ENCODE measurements around the gene RGL2.
"Not testable (repeated sequence)": the region's sequence is repeated elsewhere in the genome, so short reads cannot be mapped to it uniquely, and the experiment has no call there.

The RGL2 gene

DNA sequence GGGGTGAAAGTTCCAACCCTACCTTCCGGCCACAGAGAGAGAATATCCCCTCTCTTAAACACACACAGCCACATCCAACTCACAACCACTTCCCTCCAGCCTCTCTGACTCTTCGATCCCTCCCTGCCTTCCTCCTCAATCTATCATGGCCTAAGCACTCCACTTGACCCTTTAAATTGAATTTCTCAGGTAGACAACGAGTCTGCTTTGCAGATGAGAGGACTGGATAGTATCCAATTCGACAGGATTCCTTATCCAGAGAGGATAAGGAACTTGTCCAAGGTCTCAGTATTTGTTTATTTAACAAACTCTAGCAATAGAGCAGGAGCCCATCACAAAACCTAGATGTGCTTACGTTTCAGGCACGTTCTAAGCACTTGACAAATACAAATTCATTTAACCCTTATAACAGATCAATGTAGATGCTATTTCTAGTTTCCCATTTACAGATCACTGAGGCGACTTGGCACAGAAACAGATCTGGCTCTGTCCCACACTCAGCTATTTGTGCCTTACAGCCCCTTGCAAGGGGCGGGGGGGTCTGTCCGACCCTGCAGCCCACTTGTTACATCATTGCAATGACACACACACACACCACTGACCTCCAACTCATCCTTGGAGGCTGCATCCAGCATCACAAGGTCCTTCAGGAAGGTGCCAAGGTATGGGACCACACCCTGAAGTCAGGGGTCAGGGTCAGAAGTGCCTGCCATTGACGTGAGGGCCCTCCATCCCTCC, 4.5 kb downstream of the RGL2 start:
- no peak for DNase-seq (ENCODE audit: low read depth)

DNA sequence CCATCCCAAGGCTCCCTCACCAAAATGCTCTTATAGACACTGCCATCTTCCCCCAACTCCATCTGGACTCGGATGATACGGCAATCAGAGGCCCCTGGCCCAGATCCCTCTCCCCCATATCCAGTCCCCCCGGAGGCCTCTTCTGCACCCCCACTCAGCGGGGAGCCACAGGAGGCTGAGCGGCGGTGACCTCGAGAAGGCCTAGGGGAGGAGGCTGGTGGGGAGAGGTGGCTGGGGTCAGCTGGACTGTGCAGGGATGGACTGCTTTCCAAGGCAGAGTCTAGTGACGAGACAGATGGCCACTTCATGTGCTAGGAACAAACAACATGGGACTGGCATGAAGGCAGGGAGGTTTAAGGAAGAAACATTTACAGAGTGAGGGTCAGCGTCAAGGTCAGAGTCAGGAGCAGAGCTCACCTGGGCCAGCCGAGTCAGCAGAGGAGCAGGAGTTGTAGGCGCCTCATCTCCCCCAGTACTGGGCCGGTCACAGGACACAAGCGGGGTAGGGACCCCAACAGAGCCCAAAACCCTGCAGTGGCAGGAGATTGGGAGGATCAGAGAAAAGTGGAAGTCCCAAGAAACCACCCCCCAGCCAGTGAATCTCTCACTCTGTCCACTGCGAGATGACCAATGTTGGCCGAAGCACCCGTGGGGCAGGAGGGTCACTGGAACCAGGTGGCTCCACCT, 5.6 kb downstream of the RGL2 start:
- DNase-seq (ENCODE audit: low read depth): no peak

DNA sequence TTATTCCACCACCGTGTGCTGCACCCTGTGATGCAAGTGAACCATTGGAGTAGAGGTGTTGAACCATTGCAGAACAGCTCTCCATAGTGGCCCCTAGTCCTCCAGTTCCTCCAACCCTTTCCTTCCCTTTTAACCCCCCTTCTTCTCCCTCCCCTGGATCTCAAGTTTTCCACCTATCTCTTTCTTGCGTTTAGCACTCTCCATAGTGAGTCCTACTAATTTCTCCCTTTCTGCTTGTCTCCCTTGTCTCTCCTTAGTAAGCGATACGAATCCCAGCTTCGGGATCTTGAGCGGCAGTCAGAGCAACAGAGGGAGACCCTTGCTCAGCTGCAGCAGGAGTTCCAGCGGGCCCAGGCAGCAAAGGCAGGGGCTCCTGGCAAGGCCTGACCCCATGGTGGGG, 8.3 kb downstream of the RGL2 start:
- DNase-seq (ENCODE audit: low read depth): no peak

DNA sequence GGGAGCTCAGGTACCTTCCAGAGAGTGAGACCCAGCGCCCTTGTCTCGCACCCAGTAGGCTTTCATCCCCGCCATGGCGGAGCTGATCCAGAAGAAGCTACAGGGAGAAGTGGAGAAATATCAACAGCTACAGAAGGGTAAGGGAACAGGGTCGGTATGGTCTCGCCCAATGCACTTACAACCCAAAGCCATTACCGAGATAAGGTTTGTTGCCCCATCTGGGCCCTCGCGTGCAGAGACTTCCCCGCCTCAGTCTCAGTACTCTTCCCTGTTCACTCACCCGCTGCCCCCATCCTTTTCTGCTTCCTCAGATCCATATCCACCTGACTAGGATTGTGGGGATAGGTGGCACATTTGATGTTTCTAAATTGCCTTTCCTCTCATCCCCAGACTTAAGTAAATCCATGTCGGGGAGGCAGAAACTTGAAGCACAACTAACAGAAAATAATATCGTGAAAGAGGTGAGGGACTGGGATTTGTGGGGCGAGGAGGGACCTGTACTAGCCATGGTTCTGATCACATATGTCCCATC, 8.9 kb downstream of the RGL2 start:
- DNase-seq (ENCODE audit: low read depth): no peak

DNA sequence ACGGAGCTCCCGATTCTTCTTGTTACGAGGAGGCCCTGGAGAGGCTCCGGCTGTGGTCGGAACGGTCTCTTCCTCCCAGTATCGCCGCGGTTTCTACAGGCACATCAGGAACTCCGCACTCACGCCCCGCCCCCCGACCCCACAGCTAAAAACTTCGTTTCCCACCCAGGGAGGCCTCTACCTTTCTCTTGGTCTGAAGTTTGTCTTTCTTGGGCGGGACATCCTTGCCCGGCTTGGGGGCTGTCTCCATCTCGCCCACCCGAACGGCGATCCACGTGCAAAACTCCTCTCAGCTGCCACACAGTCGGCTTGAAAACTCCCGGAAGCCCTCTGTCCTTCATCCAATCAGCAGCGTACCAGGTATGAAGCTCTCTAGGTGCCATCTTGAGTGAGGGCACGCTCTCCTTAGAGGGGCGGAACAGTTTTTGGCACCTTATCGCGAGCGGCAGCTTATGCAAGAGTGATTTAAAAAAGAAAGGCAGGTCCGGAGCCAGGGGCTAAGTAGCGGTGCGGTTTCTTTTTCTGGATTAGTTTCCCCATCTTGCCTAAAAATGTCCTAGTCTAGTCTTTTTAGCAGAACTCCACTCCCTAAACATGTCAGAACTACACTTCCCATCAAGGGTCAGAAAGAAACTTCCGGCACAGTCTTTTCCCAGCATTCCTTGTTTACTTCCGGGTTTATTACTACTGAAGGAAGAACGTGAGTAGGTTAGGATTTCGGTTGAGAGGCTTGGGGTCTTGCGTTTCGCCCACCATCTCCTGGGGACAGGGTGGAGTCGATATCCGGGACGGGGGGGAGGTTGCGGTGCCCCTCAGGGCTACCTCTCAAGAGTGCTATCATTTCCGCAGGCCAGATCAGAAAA, 9.6 kb downstream of the RGL2 start, which contains the start of the genes PFDN6 and WDR46:
Gene PFDN6 (plus strand): TSS at position 681 of the 863 bp plus-strand sequence. CDS start 256 bp downstream, outside the sequence.
Gene WDR46 (minus strand): TSS at position 319 of the 863 bp plus-strand sequence. CDS start 69 bp downstream, at position 250.
- DNase-seq (ENCODE audit: low read depth): peak; percentile 65

DNA sequence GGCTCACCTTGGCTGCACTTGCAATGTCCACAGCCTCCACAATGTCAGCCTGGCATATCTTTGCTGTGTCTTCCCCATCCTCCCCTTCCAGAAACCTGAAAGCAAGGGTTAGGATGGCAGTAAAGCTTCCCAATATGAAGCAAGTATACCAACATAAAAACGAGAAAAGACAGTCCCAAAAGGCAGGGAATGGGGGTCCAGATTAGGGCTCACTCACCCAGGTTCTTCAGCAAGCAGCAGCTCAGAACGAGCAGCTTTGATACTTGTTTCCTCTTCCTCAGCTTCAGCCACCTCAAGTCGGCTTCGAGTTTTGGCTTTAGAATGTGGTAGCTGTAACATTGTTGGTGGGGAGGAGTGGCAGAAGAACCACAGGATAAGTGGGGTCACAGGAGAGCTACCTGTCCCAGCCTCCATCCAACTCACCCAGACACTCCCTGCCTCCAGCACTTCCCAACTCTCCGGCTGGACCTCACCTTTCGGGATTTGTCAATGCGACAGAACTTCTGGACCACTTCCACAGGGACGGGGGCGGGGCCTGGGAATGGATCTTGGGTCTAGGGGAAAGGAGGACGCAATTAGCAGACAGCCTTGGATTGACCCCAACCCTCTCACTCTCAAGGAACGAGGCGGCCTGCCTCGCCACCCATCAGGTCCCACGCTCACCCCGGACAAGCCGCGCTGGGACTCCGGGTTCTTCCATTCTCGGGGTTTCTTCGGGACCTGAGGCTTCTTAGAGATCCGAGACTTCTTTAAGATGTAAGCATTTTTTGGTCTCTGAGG, 10.4 kb downstream of the RGL2 start:
- no peak for DNase-seq (ENCODE audit: low read depth)

DNA sequence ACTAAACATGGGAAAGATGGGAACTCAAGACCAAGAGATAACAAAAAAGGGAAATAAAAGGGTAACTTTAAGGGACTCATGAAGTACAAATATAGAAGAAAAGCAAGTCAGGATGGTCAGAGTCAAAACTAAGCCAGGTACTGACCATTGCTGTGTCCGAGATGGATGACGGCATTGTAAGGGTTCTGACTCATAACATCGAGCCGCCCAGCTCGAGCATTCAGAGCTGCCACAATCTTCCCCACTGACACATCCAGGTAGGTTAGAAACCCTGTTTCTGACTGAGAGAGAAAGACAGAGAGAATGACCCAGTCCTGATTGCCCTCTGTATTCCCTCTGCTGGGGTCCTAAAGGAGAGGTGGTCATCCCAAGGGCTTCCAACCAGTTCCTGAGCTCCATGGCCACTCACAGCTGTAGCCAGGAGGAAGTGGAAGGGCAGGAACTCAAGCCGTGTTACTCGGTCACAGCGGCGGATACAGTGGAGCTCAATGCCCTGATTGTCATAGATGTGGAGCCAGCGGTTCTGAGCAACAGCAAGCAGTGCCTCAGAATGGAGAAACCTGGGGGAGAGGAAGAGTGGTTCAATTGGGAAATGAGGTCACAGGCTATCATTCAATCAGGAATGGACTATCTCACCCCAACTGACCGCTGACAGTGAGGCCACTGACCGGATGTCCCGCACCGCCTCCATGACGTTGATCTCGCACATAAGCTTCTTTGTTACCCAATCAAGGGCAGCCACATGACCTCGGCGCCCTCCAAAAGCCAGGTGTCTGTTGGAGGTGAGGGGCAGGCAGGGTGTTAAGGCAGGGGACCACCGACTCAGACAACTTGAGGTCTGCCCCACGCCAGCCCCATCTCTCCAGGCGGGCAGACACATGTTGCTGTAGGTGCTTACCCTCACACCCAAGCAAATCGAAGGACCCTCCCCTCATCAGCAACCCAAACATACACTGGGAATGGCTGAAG, 11.5 kb downstream of the RGL2 start:
- DNase-seq (ENCODE audit: low read depth): no peak

DNA sequence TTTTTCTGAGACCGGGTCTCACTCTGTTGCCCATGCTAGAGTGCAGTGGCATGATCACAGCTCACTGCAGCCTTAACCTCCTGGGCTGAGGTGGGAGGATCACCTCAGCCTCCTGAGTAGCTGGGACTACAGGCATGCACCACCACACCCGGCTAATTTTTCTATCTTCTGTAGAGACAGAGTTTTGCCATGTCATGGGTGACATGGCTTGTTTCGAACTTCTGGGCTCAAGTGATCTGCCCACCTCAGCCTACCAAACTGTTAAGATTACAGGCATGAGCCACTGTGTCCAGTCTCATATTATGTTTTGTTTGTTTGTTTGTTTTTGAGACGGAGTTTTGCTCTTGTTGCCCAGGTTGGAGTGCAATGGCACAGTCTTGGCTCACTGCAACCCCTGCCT, 13.5 kb downstream of the RGL2 start:
- not testable (repeated sequence) for DNase-seq (ENCODE audit: low read depth)

DNA sequence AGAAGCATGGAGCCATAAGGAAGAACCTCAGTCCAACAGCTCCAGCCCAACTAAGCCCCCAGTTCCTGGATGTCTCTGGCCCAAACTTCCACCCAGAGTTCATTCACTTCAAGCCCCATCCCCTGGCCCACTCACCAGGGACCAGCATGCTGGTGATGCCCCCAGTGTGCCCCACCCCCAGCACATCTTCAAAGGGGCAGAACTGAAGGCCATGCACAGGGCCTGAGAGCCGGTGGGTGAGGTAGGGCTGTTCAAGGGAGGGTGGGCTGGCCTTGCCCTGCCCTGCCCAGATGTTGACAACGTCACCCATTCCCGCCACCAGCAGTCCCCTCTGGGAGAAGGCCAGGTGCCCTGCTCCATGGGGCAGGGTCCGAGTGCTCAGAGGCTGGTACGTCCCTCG, 18.2 kb downstream of the RGL2 start:
- no peak for DNase-seq (ENCODE audit: low read depth)

DNA sequence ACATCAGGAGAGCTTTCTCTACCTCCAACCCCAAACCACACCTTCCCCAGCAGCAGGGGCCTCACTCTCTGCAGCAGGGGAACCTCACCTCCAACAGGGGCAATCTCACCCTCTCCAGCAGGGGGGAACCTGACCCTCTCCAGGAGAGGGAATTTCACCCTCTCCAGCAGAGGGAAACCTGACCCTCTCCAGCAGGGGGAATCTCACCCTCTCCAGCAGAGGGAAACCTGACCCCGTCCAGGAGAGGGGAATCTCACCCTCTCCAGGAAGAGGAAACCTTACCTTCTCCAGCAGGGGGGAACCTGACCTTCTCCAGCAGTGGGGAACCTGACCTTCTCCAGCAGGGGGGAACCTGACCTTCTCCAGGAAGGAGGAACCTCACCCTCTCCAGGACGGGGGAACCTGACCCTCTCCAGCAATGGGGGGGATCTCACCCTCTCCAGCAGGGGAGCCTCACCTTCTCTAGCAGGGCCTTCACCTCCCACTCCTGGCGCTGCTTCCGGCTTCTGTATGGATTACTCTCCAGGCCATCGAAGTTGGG, 18.7 kb downstream of the RGL2 start:
- no peak for DNase-seq (ENCODE audit: low read depth)

DNA sequence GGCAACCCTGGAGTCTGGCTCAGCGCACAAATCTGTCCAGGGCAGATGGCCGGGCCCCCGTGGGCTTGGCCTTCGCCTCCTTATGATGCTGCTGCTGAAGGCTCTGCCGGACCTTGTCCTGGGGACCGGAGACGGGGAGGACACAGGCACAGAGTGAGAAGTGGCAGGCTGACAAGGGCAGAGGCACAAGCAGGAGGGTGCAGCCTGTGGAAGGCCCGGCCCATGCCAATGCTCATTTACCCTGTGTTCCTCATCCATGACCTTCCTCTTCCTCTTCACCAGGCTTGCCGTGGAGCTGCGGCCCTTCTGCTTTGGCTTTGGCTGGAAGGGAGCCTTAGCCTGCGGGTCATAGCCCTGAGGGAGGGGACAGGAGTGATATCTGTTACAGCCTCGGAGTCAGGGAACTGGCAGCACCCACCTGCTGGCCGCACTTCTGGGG, 19.5 kb downstream of the RGL2 start:
- no peak for DNase-seq (ENCODE audit: low read depth)

DNA sequence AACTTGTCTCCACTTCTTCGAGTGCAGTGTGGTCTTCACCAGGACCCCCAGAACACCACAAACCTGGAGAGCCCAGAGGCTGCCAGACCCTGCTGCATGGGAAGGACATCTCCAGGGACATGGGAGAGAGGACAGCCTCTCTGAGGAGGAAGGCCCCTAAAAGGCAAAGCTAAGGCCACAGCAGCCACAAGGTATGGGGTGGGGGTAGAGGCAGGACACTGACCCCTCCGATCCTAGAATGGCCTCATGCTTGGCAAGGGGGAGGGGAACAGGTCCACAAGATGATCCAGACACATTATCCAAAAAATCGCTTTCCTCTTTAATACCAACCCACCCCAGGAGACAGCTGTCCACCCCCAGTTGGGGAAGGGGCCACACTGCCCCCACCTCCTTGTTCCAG, 19.9 kb downstream of the RGL2 start:
- no peak for DNase-seq (ENCODE audit: low read depth)

DNA sequence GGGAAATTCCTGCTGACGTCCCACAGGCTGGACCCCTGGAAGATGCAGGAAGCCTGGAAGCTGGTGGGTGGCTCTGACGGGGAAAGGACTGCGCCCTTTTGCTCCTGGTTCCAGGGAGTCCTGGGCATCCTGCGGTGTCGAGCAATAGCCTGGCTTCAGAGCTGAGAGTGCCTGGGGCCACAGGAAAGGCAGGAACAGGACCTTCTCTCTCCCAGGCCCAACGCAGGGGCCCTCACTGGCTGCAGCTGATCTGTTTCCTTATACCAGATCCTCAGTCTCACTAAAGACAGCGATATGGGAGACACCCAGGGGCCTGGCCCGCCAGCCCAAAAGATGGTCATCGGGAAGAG, 20.4 kb downstream of the RGL2 start:
- DNase-seq (ENCODE audit: low read depth): no peak

DNA sequence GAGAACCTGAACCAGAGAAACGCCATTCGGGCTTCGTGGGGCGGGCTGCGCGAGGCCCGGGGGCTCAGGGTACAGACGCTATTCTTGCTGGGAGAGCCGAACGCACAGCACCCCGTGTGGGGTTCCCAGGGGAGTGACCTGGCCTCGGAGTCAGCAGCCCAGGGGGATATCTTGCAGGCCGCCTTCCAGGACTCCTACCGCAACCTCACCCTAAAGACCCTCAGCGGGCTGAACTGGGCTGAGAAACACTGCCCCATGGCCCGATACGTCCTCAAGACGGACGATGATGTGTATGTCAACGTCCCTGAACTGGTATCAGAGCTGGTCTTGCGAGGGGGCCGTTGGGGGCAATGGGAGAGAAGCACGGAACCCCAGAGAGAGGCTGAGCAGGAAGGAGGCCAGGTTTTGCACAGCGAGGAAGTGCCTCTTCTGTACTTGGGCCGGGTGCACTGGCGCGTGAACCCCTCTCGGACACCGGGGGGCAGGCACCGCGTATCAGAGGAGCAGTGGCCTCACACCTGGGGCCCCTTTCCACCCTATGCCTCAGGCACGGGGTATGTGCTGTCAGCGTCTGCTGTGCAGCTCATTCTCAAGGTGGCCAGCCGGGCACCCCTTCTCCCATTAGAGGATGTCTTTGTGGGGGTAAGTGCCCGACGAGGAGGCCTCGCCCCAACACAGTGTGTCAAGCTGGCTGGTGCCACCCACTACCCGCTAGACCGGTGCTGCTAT, 20.9 kb downstream of the RGL2 start:
- peak; percentile 30 for DNase-seq (ENCODE audit: low read depth)

DNA sequence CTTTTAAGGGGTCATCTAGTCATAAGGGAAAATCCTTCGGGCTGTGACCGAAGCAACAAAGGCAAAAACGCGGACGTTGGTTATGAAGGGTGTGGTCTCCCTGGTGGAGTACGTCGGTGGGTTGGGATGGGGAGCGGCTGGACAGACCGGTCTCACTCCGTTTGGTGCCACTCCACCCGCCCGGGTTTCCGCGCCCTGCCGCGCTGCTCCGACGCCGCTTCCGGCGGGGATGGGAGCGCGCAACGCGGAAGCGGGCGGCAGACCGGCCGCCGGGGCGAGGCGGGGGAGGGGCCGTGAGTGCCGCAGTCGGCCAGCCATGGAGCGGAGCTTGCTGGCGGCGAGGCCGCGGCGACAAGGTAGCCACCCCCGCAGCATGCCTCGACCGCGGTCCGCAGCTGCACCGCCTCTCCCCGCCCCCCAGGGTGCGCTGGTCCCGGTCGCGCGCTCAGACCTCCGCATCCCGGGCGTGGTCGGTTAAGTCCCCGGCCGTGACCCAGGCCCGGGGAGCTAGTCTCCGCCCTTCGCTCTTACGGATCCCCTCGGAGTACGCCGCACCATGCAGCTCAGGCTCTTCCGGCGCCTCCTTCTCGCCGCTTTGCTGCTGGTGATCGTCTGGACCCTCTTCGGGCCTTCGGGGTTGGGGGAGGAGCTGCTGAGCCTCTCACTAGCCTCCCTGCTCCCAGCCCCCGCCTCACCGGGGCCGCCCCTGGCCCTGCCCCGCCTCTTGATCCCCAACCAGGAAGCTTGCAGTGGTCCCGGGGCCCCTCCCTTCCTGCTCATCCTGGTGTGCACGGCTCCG, 21.7 kb downstream of the RGL2 start, which contains the start of gene B3GALT4:
Gene B3GALT4 (plus strand): TSS at position 260 of the 799 bp plus-strand sequence. CDS start 297 bp downstream, at position 557.
- peak; percentile 87 for DNase-seq (ENCODE audit: low read depth)

DNA sequence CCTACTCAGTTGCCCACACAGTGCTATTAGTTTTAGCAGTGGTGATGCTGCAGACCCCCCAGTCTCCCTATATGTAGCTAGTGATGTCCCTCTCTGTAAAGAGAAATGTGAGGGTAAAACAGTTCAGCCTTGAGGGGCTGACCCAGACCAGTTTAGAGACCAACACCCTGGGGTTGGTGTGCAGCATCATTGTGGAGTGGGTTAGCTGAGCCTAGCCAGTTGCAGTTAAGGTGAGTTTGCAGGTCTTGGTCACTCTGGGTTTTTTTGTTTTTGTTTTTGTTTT, 22.2 kb downstream of the RGL2 start:
- no peak for DNase-seq (ENCODE audit: low read depth)

DNA sequence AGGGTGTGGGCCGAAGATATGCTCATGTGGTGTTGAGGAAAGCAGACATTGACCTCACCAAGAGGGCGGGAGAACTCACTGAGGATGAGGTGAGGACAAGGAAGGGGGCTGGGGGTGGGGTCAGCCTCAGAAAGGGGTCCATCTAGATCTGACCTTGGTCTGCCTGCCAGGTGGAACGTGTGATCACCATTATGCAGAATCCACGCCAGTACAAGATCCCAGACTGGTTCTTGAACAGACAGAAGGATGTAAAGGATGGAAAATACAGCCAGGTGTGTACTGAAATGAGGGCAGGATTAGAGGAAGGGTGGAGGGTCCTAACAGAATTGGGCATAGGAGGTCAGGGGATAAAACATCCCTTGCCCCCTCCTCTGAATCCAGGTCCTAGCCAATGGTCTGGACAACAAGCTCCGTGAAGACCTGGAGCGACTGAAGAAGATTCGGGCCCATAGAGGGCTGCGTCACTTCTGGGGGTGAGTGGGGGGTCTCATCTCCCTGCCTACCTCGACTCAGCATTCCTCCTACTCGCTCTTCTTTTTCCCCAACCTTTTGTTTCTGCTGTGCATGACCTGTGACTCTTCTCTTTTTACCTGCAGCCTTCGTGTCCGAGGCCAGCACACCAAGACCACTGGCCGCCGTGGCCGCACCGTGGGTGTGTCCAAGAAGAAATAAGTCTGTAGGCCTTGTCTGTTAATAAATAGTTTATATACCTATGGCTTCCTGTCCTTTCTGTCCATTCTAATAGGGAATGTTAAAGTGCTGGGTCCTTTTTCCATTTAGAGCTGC, 22.8 kb downstream of the RGL2 start:
- DNase-seq (ENCODE audit: low read depth): not testable (repeated sequence)
